ENCODE results near the gene TUBB4B.

Gene TUBB4B

DNA sequence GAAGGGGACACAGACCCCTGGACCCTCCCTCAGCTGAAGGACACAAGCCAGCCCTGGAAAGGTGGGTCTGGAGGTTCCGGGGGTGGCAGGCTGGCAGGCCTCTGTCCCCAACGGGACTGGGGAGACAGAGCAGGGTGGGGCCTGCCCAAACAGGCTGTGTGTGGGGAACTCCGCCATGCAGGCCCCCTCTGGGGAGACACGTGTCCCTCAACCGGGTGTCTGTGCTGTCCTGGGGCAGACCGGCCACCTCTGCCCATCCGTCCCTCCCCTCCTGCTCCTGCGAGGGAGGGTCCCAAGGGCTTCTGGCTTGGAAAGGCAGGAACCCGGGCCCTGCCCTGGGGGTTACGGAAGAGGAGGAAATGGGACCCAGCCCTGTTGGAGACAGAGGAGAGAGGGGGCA is 9.0 kb upstream of the TUBB4B start:
- TF ChIP-seq, protein P1, sequence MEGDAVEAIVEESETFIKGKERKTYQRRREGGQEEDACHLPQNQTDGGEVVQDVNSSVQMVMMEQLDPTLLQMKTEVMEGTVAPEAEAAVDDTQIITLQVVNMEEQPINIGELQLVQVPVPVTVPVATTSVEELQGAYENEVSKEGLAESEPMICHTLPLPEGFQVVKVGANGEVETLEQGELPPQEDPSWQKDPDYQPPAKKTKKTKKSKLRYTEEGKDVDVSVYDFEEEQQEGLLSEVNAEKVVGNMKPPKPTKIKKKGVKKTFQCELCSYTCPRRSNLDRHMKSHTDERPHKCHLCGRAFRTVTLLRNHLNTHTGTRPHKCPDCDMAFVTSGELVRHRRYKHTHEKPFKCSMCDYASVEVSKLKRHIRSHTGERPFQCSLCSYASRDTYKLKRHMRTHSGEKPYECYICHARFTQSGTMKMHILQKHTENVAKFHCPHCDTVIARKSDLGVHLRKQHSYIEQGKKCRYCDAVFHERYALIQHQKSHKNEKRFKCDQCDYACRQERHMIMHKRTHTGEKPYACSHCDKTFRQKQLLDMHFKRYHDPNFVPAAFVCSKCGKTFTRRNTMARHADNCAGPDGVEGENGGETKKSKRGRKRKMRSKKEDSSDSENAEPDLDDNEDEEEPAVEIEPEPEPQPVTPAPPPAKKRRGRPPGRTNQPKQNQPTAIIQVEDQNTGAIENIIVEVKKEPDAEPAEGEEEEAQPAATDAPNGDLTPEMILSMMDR (IDR thresholded peaks at IDR 0.05; ENCODE audit: insufficient read depth, missing control alignments): no peak
- no peak for FAIRE-seq
- no peak for DNase-seq (ENCODE audit: insufficient read length, low spot score)

DNA sequence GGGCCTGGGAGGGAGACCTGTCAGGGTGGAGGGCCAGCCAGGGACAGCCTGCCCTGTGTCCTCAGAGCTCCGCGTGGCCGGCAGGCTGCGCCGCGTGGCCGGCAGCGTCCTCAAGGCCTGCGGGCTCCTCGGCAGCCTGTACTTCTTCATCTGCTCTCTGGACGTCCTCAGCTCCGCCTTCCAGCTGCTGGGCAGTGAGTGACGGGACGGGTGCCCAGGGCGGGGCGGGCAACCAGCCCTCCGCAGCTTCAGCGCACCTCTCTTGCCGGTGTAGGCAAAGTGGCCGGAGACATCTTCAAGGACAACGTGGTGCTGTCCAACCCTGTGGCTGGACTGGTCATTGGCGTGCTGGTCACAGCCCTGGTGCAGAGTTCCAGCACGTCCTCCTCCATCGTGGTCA is 8.6 kb upstream of the TUBB4B start:
- no peak for FAIRE-seq
- TF ChIP-seq, protein P1 (IDR thresholded peaks at IDR 0.05; ENCODE audit: insufficient read depth, missing control alignments): no peak
- DNase-seq (ENCODE audit: insufficient read length, low spot score): no peak

DNA sequence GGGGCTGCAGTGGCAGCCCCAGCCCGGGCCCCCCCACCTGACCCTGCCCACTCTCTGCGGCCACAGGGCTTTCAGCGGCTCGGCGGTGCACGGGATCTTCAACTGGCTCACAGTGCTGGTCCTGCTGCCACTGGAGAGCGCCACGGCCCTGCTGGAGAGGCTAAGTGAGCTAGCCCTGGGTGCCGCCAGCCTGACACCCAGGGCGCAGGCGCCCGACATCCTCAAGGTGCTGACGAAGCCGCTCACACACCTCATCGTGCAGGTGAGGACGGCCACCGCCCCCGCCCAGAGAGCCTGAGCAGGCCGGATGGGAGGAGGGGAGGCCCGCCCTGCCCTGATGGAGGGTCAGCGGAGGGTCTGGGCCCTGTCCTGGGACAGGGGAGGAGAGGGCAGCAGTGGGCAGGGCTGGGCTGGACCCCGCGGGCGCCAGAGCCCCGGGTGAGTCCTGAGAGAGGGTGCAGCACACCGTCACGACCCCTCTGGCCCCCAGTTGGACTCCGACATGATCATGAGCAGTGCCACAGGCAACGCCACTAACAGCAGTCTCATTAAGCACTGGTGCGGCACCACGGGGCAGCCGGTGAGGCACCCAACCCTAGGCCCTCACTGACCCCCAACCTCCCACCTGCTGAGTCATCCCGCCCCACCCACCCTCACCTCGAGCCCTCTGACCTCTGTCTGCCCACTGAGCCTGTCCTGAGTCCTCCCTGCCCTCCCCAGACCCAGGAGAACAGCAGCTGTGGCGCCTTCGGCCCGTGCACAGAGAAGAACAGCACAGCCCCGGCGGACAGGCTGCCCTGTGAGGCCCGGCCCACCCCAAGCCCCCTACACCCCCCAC is 7.7 kb upstream of the TUBB4B start:
- DNase-seq (ENCODE audit: insufficient read length, low spot score) (no peak), FAIRE-seq (no peak)
- TF ChIP-seq, protein P1 (IDR thresholded peaks at IDR 0.05; ENCODE audit: insufficient read depth, missing control alignments): no peak

DNA sequence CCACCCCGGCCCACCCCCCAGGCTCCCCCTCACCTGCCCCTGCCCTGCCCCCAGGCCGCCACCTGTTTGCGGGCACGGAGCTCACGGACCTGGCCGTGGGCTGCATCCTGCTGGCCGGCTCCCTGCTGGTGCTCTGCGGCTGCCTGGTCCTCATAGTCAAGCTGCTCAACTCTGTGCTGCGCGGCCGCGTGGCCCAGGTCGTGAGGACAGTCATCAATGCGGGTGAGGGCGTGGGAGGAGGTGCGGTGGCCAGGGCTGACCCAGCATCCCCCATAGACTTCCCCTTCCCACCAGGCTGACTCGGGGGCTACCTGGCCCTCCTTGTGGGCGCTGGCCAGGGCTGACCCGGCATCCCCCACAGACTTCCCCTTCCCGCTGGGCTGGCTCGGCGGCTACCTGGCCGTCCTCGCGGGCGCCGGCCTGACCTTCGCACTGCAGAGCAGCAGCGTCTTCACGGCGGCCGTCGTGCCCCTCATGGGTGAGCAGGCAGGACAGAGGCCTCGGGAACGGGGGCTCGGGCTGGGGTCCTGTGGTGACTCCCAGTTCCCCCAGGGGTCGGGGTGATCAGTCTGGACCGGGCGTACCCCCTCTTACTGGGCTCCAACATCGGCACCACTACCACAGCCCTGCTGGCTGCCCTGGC is 6.9 kb upstream of the TUBB4B start:
- TF ChIP-seq, protein P1 (IDR thresholded peaks at IDR 0.05; ENCODE audit: insufficient read depth, missing control alignments): no peak
- DNase-seq (ENCODE audit: insufficient read length, low spot score) (no peak), FAIRE-seq (no peak)

DNA sequence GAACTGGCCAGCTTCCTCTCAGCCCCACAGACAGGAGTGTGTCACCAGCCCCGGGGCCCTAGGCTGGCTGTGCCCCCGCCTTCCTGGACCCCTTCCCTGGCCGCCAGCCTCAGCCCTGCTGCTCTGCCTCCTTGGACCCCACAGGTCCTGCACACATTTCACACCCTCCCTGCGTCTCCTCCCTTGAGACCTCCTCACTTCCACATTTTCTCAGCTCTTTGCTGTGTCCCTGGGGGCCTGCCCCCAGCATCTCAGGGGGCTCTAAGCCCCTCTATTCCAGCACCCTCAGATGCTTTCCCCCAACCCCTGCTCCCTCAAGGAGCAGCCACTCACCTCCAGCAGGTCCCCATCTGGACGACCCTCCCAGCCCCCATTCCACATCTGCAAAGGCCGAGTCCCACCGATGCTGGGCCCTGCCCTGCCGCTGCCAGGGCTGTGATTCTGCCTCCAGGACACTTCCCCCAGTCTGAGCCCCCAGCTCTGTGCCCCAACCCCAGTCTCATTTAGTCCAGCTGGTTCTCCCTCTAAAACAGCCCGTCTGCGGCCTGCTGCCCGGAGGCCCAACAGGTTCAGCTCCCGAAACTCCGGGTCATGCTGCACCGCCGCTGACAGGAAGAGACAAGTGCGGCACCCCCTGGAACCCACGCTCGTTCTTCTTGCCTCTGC is 6.2 kb upstream of the TUBB4B start:
- DNase-seq (ENCODE audit: insufficient read length, low spot score) (no peak), FAIRE-seq (no peak)
- TF ChIP-seq, protein P1 (IDR thresholded peaks at IDR 0.05; ENCODE audit: insufficient read depth, missing control alignments): no peak

DNA sequence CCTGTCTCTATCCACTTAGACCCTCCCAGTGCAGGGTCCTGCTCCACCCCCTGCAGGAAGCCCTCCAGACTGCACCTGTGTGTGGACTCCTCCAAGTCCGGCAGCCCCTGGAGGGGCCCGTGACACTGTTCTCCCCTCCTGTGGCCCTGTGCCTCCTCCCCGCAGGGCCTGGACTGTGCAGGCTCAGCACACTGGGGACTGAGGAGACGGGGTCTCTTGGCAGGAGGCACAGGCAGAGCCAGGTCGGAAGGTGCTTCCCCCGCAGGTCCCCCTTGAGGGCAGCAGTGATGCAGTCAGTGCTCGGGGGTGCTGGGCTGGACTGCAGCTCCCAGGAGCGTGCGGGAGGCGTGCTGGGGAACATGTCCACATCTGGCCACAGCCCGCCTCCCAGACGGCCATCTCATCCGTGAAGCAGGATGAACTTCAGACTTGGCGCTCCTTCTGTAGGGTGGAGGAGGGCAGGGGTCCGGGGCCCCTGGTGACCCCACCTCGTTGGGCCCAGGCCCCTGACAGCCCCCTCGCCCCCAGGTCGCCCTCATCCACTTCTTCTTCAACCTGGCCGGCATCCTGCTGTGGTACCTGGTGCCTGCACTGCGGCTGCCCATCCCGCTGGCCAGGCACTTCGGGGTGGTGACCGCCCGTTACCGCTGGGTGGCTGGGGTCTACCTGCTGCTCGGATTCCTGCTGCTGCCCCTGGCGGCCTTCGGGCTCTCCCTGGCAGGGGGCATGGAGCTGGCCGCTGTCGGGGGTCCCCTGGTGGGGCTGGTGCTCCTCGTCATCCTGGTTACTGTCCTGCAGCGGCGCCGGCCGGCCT is 5.5 kb upstream of the TUBB4B start:
- TF ChIP-seq, protein P1 (IDR thresholded peaks at IDR 0.05; ENCODE audit: insufficient read depth, missing control alignments): no peak
- DNase-seq (ENCODE audit: insufficient read length, low spot score): no peak
- no peak for FAIRE-seq

Measured in D721Med (cell line).